H7 (cell line): ENCODE data around the gene MPLKIP. TPM values are rescaled to one million over a fixed set of nuclear protein-coding genes. Genes with fewer than 3 reads are reported as not detected.
"Not testable (repeated sequence)": the region's sequence is repeated elsewhere in the genome, so short reads cannot be mapped to it uniquely, and the experiment has no call there.

Experiments used
- DNase-seq: peaks from one replicate; pipeline ENCODE4 v3.0.0; 2012
- H3K27me3 ChIP-seq: 2 replicates; pipeline ENCODE4 v1.6.0; 2011; ENCODE audit warnings: mild to moderate bottlenecking, low read length; ENCODE audit not compliant: control insufficient read depth, insufficient read depth
- H3K36me3 ChIP-seq: replicated peaks from 2 replicates; pipeline ENCODE4 v1.5.1; 2011; ENCODE audit warnings: low read length; ENCODE audit not compliant: control insufficient read depth, insufficient read depth
- H3K4me3 ChIP-seq: 2 replicates; pipeline ENCODE4 v1.5.1; 2011; ENCODE audit warnings: low read depth, mild to moderate bottlenecking, control low read depth, low read length, moderate library complexity; ENCODE audit not compliant: insufficient read depth
- total RNA-seq: library from RNA; depleted of rRNA; stranded (reverse); fragments of >200 nt; shearing (Covaris generic); gene quantifications from 2 replicates; pipeline ENCODE4 v1.2.3, GENCODE V29; 2014

Gene MPLKIP
- total RNA-seq, 1 experiment from 2014 or later, result 35.8 TPM

- no peak for DNase-seq
- Histone ChIP-seq H3K4me3 (no peak overlapping the region), H3K27me3 (no peaks in the 10 kb centered on the region), H3K36me3 (no peaks in the 10 kb centered on the region)
Measured at GRCh38 chr7:40147371-40148246, 13.2 kb upstream of the MPLKIP start.

GRCh38 chr7:40145596-40146130 lies 11.2 kb upstream of the MPLKIP start:
- DNase-seq, H3K4me3 ChIP-seq, H3K27me3 ChIP-seq, H3K36me3 ChIP-seq: not testable (repeated sequence)

- H3K36me3 ChIP-seq, H3K4me3 ChIP-seq, H3K27me3 ChIP-seq, DNase-seq: not testable (repeated sequence)
Measured at GRCh38 chr7:40141916-40142315, 7.5 kb upstream of the MPLKIP start.

DNA sequence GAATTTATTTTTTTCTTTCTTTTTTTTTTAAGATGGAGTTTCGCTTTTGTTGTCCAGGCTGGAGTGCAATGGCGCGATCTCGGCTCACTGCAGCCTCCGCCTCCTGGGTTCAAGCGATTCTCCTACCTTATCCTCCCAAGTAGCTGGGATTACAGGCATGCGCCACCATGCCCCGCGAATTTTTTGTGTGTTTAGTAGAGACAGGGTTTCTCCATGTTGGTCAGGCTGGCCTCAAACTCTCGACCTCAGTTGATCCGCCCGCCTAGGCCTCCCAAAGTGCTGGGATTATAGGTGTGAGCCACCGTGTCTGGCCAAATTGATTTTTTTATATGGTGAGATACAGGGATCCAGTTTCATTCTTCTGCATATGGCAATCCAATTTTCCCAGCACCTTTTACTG lies 5.5 kb upstream of the MPLKIP start:
- H3K36me3 ChIP-seq, H3K27me3 ChIP-seq, DNase-seq, H3K4me3 ChIP-seq: not testable (repeated sequence)

DNA sequence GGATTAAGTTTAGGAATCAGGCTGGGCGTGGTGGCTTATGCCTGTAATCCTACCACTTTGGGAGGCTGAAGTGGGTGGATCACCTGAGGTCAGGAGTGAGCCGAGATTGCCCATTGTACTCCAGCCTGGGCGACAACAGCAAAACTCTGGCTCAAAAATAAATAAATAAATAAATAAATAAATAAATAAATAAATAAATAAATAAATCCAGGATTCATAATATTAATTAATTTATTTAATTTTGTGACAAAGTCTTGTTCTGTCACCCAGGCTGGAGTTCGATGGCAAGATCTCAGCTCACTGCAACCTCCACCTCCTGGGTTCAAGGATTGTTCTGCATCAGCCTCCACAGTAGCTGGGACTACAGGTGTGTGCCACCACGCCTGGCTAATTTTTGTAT lies 4.6 kb upstream of the MPLKIP start:
- peaks cover 8% of the 10 kb centered on the region for H3K27me3 ChIP-seq
- no peak for DNase-seq
- no peaks in the 10 kb centered on the region for H3K36me3 ChIP-seq
- no peak overlapping the region for H3K4me3 ChIP-seq

DNA sequence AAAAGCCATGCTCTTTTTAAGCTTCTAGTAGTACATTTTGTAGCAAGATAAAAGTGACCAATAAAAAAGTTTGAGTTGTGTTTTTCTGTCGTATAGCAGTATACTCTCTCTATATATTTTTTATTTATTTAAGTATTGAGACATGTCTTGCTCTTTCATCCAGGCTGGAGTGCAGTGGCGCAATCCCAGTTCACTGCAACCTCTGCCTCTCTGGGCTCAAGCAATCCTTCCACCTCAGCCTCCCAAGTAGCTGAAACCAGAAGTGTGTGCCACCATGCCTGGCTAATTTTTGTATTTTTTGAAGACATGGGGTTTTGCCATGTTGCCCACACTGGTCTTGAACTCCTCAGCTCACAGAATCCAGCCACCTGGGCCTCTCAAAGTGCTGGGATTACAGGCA lies 3.1 kb upstream of the MPLKIP start:
- H3K4me3 ChIP-seq, result no peak overlapping the region
- peaks cover 8% of the 10 kb centered on the region for H3K27me3 ChIP-seq
- DNase-seq, result no peak
- H3K36me3 ChIP-seq, result no peaks in the 10 kb centered on the region

GRCh38 chr7:40135317-40135610 lies 842 bp upstream of the MPLKIP start:
- peak overlapping the region; percentile 92 for H3K4me3 ChIP-seq
- no peaks in the 10 kb centered on the region for H3K36me3 ChIP-seq
- peaks cover 8% of the 10 kb centered on the region for H3K27me3 ChIP-seq
- no peak for DNase-seq

DNA sequence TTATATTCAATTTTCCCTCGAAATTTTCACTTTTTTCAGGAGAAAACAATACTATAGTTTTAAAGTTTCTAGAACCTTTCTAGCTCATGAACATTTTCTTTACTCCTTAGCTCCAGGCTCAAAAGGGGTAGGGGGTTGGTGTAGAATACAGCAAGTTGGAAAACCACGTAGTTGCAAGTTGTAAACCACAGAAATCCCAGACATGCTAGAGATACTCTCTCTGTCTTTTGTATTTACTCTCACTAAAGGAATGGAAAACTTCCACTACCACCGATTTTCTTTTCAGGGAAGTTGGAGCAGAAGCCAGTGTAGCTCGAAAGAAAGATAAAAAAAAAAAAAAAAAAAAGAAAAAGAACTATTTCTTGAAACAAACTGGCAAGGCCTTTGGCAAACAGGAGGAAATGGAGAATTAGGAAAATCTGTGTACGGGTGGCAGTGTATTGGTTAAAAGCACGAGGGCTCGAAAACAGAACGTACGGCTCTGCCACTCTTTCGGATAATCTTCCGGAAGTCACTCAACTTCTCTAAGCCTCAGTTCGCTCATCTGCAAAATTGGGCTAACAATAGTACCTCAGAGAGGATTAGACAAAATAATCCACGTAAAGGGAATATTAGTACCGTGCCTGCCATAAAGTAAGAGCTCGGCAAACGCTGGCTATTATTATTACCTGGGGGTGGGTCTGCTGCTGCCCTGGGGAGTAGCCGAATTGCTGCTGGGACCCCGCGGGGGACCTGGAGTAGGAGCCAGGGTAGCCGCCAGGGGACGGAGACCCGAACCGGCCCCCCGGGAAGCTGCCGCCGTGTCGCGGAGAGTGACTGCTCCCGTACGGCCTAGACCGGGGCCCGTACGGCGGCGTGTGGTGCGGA lies 628 bp downstream of the MPLKIP start:
- Histone ChIP-seq H3K27me3 (peaks cover 8% of the 10 kb centered on the region), H3K36me3 (no peaks in the 10 kb centered on the region), H3K4me3 (peak overlapping the region; percentile 92)
- no peak for DNase-seq

GRCh38 chr7:40122940-40123254 lies 11.5 kb downstream of the MPLKIP start:
- Histone ChIP-seq H3K4me3 (no peak overlapping the region), H3K27me3 (no peaks in the 10 kb centered on the region), H3K36me3 (no peaks in the 10 kb centered on the region)
- no peak for DNase-seq

- not testable (repeated sequence) for H3K27me3 ChIP-seq, H3K4me3 ChIP-seq, H3K36me3 ChIP-seq, DNase-seq
Measured at GRCh38 chr7:40122100-40122939, 12.1 kb downstream of the MPLKIP start.

DNA sequence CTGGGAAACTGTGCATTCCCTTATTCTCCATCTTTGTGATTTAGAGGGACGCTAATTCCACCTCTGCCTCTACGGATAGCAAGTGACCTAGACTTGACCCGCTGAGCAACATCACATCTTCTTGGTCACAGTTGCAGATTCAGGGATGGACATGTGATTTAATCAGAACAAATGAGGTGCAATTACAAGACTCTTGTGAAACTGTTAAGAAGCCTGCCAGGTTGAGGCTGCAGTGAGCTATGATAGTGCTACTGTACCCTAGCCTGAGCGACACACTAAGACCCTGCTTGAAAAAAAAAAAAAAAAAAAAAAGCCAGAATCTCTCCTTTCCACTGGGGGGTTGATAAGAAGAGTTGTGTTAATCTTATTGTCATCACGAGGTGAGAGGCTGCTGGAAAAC lies 14.4 kb downstream of the MPLKIP start:
- Histone ChIP-seq H3K4me3 (no peak overlapping the region), H3K36me3 (no peaks in the 10 kb centered on the region), H3K27me3 (no peaks in the 10 kb centered on the region)
- no peak for DNase-seq

DNA sequence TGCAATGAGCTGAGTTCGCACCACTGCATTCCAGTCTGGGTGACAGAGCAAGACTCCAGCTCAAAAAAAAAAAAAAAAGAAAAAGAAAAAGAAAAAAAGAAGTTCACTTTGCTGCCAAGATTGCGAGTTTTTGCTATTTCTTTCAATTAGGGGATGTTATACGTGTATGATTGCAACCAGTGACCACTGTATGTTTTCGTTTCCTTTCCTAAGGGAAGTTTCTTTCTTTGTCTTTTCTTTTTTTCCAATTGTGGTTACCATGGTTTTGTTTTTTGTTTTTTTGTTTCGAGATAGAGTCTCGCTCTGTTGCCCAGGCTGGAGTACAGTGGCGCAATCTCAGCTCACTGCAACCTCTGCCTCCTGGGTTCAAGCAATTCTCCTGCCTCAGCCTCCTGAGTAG lies 16.2 kb downstream of the MPLKIP start:
- not testable (repeated sequence) for H3K4me3 ChIP-seq, DNase-seq, H3K36me3 ChIP-seq, H3K27me3 ChIP-seq

DNA sequence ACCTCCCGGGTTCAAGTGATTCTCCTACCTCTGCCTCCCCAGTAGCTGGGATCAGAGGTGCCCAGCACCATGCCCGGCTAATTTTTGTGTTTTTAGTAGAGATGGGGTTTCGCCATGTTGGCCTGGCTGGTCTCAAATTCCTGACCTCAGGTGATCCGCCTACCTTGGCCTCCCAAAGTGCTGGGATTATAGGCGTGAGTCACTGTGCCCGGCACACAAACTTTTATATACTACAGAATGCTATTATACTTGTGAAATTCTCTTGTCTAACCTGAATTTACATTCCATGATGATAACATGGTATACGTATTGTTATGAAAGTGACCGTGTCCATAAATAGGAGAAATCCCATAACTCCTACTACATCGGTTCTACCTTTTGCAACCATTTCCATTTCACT lies 17.2 kb downstream of the MPLKIP start:
- not testable (repeated sequence) for H3K4me3 ChIP-seq, DNase-seq, H3K27me3 ChIP-seq, H3K36me3 ChIP-seq

GRCh38 chr7:40115936-40116335 lies 18.5 kb downstream of the MPLKIP start:
- no peak for DNase-seq
- H3K36me3 ChIP-seq, result no peaks in the 10 kb centered on the region
- H3K27me3 ChIP-seq, result no peaks in the 10 kb centered on the region
- no peak overlapping the region for H3K4me3 ChIP-seq
